K562 (cell line): Measurements from ENCODE around the gene TMEM120B. TPM values are rescaled to one million over a fixed set of nuclear protein-coding genes. Genes with fewer than 3 reads are reported as not detected.
A peak's percentile ranks its signal among the peaks of the same experiment; 100 is the strongest.

Experiments
- C11orf30 ChIP-seq: fragments of 450-650 bp; IDR thresholded peaks from 2 replicates; pipeline ENCODE4 v1.6.1; 2016; ENCODE audit warnings: low read depth, mild to moderate bottlenecking
- CBX8 ChIP-seq: fragments of 200-600 bp; sonication (generic); IDR thresholded peaks from 2 replicates; pipeline ENCODE4 v1.6.1; 2012; ENCODE audit warnings: borderline replicate concordance, mixed run types, low read depth, mild to moderate bottlenecking, moderate library complexity, mixed read lengths, low read length, control low read depth, inconsistent platforms; ENCODE audit not compliant: poor library complexity, severe bottlenecking; ENCODE audit errors: extremely low read depth
- ESRRA ChIP-seq: fragments of 450-650 bp; IDR thresholded peaks from 2 replicates; pipeline ENCODE4 v1.6.1; 2014; ENCODE audit warnings: low read depth, mild to moderate bottlenecking, moderate library complexity, borderline replicate concordance
- KAT2B ChIP-seq: IDR thresholded peaks from one replicate; pipeline ENCODE4 v1.6.1; 2012; ENCODE audit warnings: low read depth, mild to moderate bottlenecking, control low read depth, inconsistent platforms, low read length, moderate library complexity
- KDM2B ChIP-seq: fragments of 250-450 bp; sonication (Bioruptor Pico); IDR thresholded peaks from 2 replicates; pipeline ENCODE4 v1.8.0; 2021; ENCODE audit warnings: mild to moderate bottlenecking, moderate library complexity
- MAFF ChIP-seq: IDR thresholded peaks from 2 replicates; pipeline ENCODE4 v1.6.1; 2012; ENCODE audit warnings: low read length, improper control_type of control experiment
- MBD1 ChIP-seq: fragments of 250-450 bp; sonication (Bioruptor Pico); IDR thresholded peaks from 2 replicates; pipeline ENCODE4 v1.8.0; 2022; ENCODE audit warnings: inconsistent platforms
- MLLT1 ChIP-seq, 2 experiments: fragments of 450-650 bp; IDR thresholded peaks; 2 replicates each; pipeline ENCODE4 v1.6.1; 2016
- MTA2 ChIP-seq: fragments of 450-650 bp; IDR thresholded peaks from 2 replicates; pipeline ENCODE4 v1.6.1; 2016; ENCODE audit warnings: low read depth
- NR3C1 ChIP-seq: sonication (generic); formaldehyde crosslinking; IDR thresholded peaks from 2 replicates; pipeline ENCODE4 v1.8.1; 2022; ENCODE audit warnings: missing genetic modification reagents
- RBFOX2 ChIP-seq: fragments of 200-400 bp; formaldehyde crosslinking; IDR thresholded peaks from 2 replicates; pipeline ENCODE4 v1.6.1; 2017; ENCODE audit warnings: low read depth, mild to moderate bottlenecking, low read length, moderate library complexity
- SFPQ ChIP-seq: fragments of 200-400 bp; formaldehyde crosslinking; IDR thresholded peaks from 2 replicates; pipeline ENCODE4 v1.6.1; 2017; ENCODE audit warnings: mild to moderate bottlenecking, low read depth, low read length, moderate library complexity
- ZNF146 ChIP-seq: IDR thresholded peaks from one replicate; pipeline ENCODE4 v1.6.1; 2018; ENCODE audit warnings: missing compliant biosample characterization; ENCODE audit not compliant: unreplicated experiment
- ZNF316 ChIP-seq: fragments of 450-650 bp; IDR thresholded peaks from 2 replicates; pipeline ENCODE4 v1.6.1; 2016
- polyA plus RNA-seq, 8 experiments: library from polyadenylated mRNA; depleted of rRNA in 4 of 8; stranded (reverse) in 5 of 8; unstranded in 3 of 8; fragments of >200 nt; fragmentation: Nextera tagmentation in 2 of 8; fragmentation: Illumina TruSeq in 1 of 8; extraction: Ambion mirVana in 2 of 8; extraction: Trizol in 1 of 8; gene quantifications; 2 replicates each; pipeline versions ENCODE4 v1.2.1 to v1.2.3, GENCODE V29; 2011 to 2014; ENCODE audit warnings: inconsistent platforms in 1 of 8, missing spikeins in 1 of 8
- total RNA-seq, 7 experiments: library from RNA; depleted of rRNA in 6 of 7; stranded (reverse); fragments of >200 nt in 6 of 7; fragmentation: Illumina TruSeq in 2 of 7; extraction: Trizol in 2 of 7; gene quantifications; 2 replicates each; pipeline versions ENCODE4 v1.2.1 to v1.2.3, GENCODE V29; 2011 to 2021; ENCODE audit warnings: low replicate concordance in 1 of 7
- TF ChIP-seq, protein P1 (sequence below): fragments of 450-650 bp; IDR thresholded peaks from 2 replicates; pipeline ENCODE4 v1.7.1; 2018; ENCODE audit warnings: mild to moderate bottlenecking, low read depth; ENCODE audit not compliant: partially characterized antibody
- TF ChIP-seq, protein P2 (sequence below): fragments of 450-650 bp; IDR thresholded peaks from 2 replicates; pipeline ENCODE4 v1.7.0; 2016; ENCODE audit warnings: borderline replicate concordance

TMEM120B gene
- total and polyA plus RNA-seq, 9 of the 15 experiments (the other 6 are each of a cell fraction or from before 2014, with no cell fraction given): 1.7 to 18.6 (median 7.4) TPM

DNA sequence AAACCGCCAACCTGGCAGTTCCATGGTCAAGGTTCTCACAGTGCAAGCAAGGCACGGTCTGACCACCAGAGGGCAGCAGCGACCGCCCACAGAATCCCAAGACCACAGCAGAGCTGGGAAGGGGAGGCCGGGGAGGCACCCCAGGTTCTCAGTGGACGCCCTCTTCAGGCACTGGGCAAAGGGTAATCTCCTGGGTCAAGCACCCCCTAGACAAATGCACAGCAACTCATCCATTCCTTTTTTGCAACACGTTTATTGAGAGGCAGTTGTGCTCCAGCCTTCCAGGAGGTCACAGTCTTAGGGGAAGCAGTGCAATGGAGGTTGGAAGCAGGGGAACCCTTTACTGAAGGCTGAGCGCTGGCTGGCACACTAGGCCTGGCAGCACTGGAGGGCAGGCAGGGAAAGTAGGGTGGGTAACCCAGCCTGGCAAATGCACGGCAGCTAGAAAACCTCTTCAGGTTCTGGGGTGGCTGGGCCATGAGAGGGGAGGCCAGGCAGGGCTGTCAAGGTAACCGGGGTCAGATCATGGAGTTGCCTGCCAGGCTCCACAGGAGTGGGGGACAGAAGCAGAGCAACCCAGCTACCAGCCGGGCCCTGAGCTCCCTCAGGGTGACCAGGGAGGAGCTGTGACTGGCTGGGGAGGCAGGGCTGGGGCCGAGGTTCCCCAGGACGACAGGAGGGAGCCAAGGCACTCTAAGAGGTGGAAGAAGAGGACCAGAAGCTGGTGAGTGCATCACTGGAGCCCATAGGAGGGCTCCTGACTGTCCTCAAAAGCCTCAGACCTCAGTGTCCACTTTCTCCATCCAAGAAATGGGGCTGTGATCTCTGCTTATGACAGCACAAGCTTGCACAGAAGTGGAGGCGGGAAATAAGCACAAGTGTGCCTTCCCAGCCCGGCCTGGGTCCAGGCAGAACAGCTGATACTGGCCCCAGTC, 82.7 kb downstream of the TMEM120B start (continued):
- TF ChIP-seq CBX8 (no peak), MAFF (peak; percentile 31), SFPQ (no peak), ESRRA (peak; percentile 76; the same call in 1 of the 2 replicates), RBFOX2 (peak; percentile 46; the same call in 1 of the 2 replicates), ZNF316 (peak; percentile 74), KDM2B (CRISPR knock-in tag) (no peak), MLLT1 (IDR thresholded peaks at IDR 0.05) (no peak), C11orf30 (peak; percentile 77; the same call in 1 of the 2 replicates), MTA2 (no peak), MBD1 (CRISPR knock-in tag) (no peak), KAT2B (no peak), ZNF146 (CRISPR knock-in tag) (no peak), NR3C1 (CRISPR knock-in tag) (no peak)
- TF ChIP-seq, protein P1, sequence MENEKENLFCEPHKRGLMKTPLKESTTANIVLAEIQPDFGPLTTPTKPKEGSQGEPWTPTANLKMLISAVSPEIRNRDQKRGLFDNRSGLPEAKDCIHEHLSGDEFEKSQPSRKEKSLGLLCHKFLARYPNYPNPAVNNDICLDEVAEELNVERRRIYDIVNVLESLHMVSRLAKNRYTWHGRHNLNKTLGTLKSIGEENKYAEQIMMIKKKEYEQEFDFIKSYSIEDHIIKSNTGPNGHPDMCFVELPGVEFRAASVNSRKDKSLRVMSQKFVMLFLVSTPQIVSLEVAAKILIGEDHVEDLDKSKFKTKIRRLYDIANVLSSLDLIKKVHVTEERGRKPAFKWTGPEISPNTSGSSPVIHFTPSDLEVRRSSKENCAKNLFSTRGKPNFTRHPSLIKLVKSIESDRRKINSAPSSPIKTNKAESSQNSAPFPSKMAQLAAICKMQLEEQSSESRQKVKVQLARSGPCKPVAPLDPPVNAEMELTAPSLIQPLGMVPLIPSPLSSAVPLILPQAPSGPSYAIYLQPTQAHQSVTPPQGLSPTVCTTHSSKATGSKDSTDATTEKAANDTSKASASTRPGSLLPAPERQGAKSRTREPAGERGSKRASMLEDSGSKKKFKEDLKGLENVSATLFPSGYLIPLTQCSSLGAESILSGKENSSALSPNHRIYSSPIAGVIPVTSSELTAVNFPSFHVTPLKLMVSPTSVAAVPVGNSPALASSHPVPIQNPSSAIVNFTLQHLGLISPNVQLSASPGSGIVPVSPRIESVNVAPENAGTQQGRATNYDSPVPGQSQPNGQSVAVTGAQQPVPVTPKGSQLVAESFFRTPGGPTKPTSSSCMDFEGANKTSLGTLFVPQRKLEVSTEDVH: peak; percentile 41
- TF ChIP-seq, protein P2, sequence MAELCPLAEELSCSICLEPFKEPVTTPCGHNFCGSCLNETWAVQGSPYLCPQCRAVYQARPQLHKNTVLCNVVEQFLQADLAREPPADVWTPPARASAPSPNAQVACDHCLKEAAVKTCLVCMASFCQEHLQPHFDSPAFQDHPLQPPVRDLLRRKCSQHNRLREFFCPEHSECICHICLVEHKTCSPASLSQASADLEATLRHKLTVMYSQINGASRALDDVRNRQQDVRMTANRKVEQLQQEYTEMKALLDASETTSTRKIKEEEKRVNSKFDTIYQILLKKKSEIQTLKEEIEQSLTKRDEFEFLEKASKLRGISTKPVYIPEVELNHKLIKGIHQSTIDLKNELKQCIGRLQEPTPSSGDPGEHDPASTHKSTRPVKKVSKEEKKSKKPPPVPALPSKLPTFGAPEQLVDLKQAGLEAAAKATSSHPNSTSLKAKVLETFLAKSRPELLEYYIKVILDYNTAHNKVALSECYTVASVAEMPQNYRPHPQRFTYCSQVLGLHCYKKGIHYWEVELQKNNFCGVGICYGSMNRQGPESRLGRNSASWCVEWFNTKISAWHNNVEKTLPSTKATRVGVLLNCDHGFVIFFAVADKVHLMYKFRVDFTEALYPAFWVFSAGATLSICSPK: no peak
